OCI-M2 (cell line): ENCODE measurements around the gene PPM1E.
"Not testable (repeated sequence)": the region's sequence is repeated elsewhere in the genome, so short reads cannot be mapped to it uniquely, and the experiment has no call there.

ENCODE experiments used
- DNase-seq: peaks from one replicate; lab custom pipeline; 2025; ENCODE audit not compliant: unreplicated experiment; lab: John Stamatoyannopoulos, UW

Gene PPM1E

DNA sequence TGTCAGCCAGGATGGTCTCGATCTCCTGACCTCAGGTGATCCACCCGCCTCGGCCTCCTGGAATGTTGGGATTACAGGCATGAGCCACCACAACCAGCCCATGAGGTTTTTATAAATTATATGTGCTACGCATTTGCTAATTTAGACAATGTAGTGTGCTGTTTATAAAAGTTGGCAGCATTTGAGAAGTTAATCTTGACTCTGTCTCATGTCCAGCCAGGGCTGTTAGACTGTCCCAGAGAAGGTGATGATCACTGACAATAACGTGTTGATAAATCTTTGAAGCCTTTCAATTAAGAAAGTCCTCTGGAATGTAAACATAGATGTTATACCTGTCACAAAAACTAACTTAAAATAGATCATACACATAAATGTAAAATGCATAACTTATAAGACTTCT, 82.0 kb downstream of the PPM1E start:
- DNase-seq = no peak

DNA sequence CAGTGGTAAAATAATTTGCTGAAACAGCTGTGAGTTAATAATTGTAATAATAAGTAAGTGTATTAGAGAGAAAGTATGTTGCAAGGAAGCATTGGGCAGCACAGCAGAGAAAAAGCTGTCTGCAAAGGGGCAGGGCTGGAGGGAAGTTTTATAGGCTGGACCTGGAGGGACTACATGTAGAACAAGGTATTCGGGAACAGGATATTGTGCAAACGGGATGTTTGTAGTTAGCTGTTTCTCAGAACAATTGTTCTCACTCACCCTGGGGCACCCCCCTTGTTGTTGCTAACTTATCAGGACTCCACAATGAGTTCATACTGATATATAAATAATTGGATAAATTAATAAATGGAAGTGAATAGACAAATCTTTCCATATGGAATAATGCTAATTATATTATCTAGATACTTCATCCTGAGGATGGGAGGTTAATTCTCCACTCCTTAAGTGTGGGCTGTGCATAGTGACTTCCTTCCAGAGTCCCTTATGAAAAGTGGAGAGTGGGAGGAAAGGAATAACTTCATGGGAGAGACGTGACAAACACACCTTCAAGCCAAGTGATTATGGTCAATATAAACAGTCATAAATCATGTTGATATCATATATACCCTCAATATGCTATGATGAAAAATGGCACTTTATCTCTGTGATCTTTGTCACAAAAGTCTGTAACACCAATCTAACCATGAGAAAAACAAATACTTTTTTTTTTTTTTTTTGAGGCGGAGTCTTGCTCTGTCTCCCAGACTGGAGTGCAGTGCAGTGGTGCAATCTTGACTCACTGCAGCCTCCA, 85.4 kb downstream of the PPM1E start:
- DNase-seq = no peak

GRCh38 chr17:58846413-58846812, 90.8 kb downstream of the PPM1E start:
- DNase-seq = not testable (repeated sequence)

DNA sequence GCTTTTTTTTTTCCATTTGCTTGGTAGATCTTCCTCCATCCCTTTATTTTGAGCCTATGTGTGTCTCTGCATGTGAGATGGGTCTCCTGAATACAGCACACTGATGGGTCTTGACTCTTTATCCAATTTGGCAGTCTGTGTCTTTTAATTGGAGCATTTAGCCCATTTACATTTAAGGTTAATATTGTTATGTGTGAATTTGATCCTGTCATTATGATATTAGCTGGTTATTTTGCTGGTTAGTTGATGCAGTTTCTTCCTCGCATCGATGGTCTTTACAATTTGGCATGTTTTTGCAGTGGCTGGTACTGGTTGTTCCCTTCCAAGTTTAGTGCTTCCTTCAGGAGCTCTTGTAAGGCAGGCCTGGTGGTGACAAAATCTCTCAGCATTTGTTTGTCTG, 94.5 kb downstream of the PPM1E start:
- not testable (repeated sequence) for DNase-seq

DNA sequence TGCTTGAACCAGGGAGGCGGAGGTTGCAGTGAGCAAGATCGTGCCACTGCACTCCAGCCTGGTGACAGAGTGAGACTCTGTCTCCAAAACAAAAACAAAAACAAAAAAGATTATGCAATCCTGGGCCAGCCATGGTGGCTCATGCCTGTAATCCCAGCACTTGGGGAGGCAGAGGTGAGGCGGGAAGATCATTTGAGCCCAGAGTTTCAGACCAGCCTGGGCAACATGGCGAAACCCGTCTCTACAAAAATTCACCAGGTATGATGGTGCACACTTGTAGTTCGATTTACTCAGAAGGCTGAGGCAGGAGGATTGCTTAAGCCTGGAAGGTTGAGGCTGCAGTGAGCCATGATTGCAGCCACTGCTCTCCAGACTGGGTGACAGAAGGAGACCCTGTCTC, 109.6 kb downstream of the PPM1E start:
- no peak for DNase-seq

DNA sequence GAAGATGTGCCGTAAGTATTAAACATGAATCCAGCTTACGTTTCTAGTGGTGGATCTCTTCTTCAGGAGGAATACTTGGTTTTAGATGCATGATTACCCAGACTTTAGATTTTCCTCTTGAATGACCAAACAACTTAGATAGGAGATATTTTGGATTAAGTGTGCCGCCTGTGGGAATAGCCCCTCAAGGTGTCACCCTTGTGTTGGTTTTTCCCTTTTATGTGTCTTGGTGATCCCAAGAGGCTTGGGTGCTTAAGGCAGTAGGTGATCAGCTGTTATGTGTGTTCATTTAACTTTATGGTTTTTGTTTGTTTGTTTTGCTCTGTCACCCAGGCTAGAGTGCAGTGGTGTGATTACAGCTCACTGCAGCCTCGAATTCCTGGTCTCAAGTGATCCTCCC, 115.1 kb downstream of the PPM1E start:
- DNase-seq = no peak

DNA sequence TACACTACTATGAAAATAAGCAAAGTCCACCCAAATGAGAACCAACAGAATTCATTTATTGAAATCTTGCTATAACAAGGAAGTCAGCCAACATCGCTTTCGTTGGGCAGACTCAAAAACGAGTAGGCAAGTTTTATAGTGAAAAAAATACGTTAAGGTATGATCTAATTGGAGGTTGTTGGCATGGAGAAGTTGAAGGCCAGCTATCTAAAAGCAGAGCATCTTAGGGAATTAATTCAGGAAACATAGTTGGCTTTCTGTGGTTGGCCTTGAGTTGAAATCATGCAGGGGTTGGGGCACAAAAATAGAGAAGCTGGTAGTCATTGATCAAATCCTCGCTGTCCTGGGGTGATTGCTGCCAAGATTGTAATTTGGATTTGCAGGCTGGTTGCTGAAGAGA, 118.3 kb downstream of the PPM1E start:
- DNase-seq = no peak

DNA sequence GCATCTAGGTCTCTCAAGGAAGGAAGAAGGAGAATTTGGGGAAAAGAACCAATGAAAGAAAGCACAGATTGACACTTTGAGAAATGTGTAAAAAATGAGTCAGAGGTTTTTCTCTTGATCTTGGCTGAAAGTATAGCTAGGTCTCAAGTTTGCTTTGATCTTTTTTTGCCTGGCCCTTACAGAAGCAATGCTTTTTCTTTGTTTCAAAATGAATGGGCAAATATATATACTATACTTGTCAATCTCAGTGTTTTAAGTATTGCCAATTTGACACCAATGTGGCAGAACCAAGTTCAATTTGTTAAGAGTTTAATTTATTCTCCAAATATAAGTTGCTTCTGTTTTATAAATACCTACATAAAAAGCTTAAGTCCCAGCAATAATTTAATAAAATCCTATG, 119.6 kb downstream of the PPM1E start:
- no peak for DNase-seq

DNA sequence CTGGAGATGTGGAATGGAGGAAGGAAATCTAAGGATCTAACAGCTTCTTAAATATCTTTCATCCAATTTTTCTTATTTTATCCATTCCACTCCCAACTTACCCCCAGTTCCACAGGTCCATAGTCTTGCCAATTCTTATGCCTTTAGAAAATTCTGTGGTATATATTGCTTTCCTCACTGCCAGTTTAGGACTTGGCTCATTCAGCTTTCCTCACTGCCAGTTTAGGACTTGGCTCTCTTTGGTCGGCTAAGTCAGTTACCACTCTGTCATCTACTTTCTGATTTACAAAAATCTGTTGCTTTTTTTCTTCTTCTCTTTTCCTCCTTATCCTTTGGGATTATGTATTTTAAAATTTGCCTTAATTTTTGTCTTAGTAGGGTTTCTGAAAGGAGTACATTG, 128.5 kb downstream of the PPM1E start:
- no peak for DNase-seq

- DNase-seq = no peak
Observed at GRCh38 chr17:58886514-58886913, 130.9 kb downstream of the PPM1E start.

- DNase-seq = no peak
Observed at GRCh38 chr17:58889928-58890327, 134.3 kb downstream of the PPM1E start.

DNA sequence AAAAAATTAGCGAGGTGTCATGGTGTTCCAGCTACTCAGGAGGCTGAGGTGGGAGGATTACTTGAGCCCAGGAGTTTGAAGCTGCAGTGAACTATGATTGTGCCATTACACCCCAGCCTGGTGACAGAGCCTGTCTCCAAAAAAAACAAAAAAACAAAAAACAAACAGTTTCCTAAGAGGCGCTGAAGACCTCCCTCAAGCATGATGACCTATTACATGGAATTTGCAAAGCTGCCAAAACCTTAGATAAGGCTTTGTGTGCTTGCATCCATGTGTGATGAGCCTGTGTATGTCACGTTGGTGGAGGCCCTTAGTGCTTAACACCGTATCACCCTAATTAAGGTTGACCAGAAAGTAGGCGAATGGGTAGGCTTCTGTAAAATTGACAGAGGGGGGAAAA, 143.5 kb downstream of the PPM1E start:
- no peak for DNase-seq

GRCh38 chr17:58902322-58902721, 146.7 kb downstream of the PPM1E start:
- no peak for DNase-seq

DNA sequence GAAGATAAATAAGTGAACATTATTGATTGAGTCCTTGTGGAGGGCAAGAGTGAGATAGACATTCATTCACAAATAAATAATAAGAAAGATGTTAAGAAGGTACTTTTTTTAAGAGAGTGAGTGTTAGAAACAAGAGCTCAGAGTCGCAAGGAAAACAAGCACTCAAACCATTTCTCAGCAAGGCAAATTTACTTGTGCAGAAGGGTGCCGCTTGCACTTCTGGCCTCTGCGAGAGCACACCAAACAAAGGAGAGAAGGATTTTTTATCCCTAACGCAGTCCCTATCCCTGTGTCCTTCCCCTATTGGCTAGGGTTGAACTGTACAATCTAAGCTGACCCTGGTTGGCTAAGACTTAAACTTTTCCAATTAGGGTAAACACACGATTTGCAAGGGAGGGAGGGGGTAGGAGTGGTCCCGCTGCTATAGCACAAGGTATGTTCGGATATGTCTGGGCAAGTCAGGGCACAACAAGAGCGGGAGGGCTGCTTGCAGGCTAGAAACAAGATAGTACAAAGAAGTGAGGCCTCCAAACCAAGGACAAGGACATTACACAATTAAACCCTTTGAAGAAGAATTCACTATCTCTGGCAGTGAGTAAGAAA, 156.2 kb downstream of the PPM1E start:
- no peak for DNase-seq

- no peak for DNase-seq
Observed at GRCh38 chr17:58913552-58913951, 157.9 kb downstream of the PPM1E start.

DNA sequence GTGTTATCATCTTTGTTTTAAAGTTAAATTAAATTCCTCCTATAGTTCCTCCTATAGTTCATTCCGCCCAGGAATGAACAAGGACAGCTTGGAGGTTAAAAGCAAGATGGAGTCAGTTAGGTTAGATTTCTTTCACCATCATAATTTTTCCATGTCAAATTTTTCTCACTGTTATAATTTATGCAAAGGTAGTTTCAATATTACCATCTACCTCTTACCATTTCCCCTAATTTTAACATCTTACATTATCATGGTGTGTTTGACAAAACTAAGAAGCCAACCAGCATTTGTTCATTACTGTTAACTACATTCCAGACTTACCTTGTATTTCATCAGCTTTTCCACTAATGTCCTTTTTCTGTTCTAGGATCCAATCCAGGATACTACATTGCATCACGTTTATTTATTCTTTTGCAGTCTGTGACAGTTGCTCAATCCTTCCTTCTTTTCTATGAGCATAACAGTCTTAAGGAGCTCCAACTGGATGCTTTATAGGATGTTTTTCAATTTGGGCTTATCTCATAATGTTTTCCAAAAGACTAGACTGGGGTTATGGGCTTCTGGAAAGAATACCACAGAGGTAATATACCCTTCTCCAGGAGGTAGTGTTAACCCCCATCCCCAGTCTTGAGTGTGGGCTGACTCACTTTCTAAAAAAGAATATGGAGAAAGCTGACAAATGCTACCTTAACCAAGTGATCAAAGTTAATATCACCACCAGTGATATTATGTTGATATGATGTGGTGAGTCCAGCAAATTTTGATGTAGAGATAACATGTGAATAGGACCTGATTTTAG, 158.5 kb downstream of the PPM1E start:
- no peak for DNase-seq

DNA sequence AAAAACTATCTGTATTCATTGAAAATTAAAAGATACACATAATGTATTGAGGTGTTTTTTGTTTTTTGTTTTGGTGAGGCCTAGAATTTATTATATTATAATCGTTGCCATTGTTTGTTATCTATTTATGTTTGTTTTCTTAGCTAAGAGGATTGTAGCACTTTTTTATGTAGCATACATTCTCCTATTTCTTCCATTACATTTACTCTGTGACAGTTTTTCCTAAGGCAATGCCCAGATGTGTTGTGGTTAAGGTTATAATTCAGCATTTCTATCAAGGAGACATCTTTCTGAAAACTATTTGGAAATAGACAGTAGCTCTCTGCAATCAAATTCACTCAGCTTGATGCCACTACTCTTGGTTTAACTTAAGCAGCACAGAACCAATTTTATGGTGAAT, 161.6 kb downstream of the PPM1E start:
- no peak for DNase-seq

GRCh38 chr17:58918072-58918471, 162.4 kb downstream of the PPM1E start:
- no peak for DNase-seq

- DNase-seq = no peak
Observed at GRCh38 chr17:58918884-58919283, 163.2 kb downstream of the PPM1E start.

DNA sequence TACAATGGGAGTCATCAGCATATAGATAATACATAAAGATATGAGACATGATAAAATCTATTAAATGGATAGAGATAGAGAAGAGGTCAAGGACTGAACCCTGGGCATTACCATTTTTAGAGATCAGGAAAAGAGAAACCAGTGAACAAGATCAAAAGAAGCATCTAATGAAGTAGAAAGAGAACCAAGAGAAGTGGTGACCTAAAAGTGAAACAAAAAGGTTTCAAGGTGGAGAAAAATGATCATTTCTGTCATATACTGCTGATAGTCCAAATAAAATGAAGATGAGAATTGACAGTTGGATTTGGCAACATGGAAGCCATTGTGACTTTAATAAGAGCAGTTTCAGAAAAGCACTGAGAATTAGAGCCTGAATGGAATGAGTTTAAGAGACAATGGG, 165.1 kb downstream of the PPM1E start:
- no peak for DNase-seq

- no peak for DNase-seq
Observed at GRCh38 chr17:58932956-58933355, 177.3 kb downstream of the PPM1E start.

GRCh38 chr17:58936295-58936694, 180.6 kb downstream of the PPM1E start:
- no peak for DNase-seq
